IPS-18c (cell line): ENCODE results near the gene PPP4C.
"Not testable (repeated sequence)": the region's sequence is repeated elsewhere in the genome, so short reads cannot be mapped to it uniquely, and the experiment has no call there.

ENCODE experiments used
- H3K4me3 ChIP-seq: 2 replicates; pipeline ENCODE4 v1.7.0; 2013; ENCODE audit warnings: low read depth, mild to moderate bottlenecking, low read length, moderate library complexity; ENCODE audit not compliant: insufficient read depth
- H3K9me3 ChIP-seq: one replicate; pipeline ENCODE4 v1.6.1; 2013; ENCODE audit warnings: mild to moderate bottlenecking, low read length, moderate library complexity; ENCODE audit not compliant: control insufficient read depth, insufficient read depth

Gene PPP4C

DNA sequence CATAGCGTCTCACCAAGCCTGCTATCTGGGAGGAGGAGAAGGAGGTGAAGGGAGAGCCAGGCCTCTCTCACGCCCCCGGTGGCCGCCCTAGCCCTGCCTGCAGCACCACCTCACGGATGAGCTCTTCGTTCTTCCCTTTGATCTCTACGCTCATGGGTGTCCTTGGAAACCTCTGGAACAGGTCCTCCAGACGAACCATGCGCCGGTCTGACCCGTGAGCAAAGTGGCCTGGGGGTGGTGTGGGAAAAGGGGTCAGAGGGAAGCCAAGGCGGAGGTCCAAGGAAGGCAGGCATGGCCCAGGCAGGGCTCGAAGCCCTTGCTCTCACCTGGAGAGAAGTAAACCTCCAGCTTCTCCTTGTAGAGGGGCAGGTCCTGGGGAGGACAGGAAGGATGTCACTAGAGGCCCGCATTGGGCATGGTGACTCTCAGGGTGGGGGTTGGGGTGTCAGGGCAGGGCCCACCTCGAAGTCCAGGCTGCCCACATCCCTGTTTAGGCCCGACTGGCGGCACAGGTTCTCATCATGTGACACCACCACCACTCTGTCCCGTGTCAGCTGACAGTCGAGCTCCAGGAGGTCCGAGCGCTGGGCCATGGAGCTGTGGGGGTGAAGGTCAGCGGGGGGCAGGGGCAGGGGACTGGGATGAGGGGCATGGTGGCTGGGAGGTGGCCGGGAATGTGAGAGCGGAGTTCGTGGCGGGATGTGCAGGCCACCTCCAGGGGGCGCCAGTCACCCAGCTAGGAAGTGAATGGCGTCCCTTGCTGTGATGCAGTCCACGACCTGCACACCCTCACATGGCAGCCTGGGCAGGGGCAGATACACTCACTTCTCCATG, 36.6 kb downstream of the PPP4C start:
- Histone ChIP-seq H3K4me3 (no peak overlapping the region), H3K9me3 (no peaks in the 10 kb centered on the region)

DNA sequence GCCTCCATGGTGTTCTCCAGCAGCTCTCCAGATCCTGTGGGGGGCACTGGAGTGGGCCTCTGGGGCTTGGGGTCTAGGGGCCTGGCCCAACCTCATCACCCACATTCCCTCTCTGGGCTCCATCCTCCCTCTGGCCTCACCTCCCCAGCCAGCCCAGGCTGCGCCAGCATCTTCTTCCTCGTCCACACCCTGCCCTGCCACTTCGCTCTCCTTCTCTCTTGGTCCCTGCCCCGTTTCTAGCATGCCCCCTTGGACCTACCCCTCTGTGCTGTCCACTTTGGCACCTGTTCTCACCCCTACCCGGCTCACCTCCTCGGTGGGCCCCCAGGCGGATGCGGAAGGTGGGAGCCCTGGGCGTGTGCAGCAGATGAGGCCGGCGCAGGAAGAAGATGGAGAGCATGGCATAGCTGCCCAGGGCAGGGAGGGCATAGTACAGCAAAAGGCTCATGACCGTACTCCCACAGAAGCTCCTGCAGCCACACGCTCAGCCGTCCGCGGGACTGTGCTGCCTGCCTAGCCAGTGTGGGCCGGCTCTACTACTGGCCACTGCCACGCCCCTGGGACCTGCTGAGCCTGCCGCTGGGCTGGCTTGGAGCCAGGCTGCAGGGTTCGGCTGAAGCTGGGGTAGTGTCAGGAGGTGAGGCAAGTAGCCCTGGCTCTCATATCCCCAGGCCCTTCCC, 37.4 kb downstream of the PPP4C start, which contains the start of gene GDPD3:
TSS of gene GDPD3 (minus strand) at position 507 of the 680 bp plus-strand sequence. CDS start at position 448, 59 bp downstream.
- Histone ChIP-seq H3K4me3 (no peak within 1 kb of the TSS; the same call in 1 of the 2 replicates), H3K9me3 (no peaks in the 10 kb centered on the region)

DNA sequence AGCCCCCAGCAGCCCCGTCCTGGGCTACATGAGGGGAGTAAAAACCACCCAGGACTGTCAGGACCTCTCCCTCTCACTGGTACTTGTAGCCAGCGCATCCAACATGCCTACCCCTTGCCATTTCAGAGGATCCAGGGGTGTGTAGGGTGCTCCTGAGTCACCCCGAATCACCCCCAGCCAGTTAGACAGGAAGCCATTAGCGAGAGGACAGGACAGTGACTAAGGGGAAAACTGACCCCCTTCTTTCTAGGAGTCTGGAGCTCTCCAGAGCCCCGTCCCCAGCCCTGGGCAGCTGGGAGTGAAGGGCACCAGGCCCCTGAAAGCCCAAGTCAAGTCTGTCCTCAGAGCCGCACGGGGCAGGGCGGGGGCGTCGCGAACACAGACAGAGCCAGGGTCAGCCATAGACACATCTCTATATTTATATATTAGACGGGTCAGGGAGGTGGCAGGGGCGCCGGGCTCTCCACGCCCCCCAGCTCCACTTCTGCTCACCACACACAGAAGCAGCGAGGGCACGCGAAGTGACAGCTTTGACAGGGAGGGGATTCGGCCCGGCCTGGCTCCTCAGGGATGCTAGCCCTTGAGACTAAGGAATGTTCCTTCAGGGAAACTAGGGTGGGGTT, 38.0 kb downstream of the PPP4C start:
- Histone ChIP-seq H3K9me3 (no peaks in the 10 kb centered on the region), H3K4me3 (no peak overlapping the region; the same call in 1 of the 2 replicates)

DNA sequence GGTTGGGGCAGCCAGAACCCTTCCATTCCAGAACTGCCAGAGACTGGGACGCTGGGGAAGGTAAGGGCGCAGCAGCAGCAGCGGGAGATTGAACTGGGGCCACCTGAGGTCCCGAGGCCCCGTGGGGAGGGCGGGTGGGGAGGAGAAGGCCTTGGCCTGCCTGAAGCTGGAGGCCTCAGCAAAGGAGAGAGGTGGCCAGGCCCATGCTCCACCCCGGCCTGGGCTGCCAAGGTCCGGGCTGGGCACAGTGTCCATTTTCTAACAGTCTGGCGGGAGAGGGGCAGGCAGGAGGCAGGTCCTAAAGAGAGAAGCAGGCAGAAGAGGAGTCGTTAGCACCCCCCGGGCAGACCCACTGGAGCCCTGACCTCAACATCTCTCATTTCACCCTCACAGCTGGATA, 38.6 kb downstream of the PPP4C start:
- no peaks in the 10 kb centered on the region for H3K9me3 ChIP-seq
- no peak overlapping the region for H3K4me3 ChIP-seq

DNA sequence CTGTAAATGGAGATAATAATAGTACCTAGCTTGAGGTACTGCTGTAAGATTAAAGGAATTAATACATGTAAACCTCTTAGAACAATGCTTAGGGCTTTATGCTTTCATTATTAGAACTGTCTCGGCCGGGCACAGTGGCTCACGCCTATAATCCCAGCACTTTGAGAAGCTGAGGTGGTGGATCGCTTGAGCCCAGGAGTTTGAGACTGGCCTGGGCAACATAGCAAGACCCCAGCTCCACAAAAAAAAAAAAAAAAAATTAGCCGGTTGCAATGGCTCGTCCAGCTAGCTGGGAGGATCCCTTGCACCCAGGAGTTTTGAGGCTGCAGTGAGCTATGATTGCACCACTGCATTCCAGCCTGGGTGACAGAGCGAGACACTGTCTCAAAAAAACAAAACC, 39.0 kb downstream of the PPP4C start:
- not testable (repeated sequence) for H3K4me3 ChIP-seq, H3K9me3 ChIP-seq

DNA sequence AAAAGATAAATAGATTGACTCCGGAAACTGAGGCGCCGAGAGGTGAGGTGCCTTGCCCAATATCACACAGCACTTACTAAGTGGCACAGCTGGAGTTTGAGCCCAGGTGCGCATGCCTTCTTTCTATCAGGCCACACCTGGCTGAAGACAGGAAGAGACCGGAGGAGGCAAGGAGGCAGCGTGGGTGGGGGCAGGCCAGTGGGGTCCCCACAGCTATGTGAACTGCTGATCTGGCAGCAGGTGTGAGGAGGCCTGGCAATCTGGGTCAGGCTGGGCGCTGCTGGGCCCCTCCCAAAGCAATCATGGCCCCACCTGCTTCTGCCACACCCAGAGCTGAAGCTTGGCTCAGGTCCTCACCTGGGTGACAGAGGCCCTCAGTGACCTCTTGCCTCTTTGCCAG, 39.4 kb downstream of the PPP4C start:
- Histone ChIP-seq H3K4me3 (no peak overlapping the region), H3K9me3 (no peaks in the 10 kb centered on the region)

DNA sequence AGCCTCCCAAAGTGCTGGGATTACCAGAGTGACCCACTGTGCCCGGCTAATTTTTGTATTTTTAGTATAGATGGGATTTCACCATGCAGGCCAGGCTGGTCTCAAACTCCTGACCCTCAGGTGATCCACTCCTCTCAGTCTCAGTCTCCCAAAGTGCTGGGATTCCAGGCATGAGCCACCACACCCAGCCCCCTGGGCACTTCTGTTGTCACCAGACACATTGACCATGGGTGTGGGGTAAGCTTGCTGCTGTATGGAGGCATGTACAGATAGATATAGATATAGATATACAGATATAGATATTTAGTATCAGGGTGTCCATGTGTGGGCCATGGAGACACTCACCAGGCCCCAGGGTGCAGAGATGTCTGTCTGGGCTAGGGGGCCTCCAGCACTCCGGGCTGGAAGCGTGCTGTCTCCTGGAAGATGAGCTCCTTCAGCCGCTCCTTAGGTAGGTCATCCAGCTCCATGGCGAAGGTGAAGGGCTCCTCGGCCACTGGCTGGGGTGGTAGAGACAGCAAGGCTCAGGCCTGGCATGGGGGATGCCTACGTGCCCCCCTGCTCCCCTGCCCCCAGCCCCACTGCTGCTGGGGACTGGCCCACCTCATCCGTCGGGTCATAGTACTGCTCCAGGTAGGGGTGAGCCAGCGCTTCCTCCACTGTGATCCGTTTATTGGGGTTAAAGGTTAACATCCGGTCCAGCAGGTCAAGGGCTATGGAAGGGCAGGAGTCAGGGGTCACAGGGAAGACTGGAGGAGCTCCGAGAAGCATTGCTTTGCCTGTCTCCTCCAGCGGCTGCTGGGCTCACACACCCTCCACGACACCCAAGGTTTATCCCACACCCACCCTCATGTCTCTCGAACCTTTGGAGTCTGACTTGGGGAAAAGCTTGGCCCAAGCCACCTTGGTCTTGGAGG, 40.8 kb downstream of the PPP4C start:
- H3K4me3 ChIP-seq: no peak overlapping the region
- no peaks in the 10 kb centered on the region for H3K9me3 ChIP-seq

DNA sequence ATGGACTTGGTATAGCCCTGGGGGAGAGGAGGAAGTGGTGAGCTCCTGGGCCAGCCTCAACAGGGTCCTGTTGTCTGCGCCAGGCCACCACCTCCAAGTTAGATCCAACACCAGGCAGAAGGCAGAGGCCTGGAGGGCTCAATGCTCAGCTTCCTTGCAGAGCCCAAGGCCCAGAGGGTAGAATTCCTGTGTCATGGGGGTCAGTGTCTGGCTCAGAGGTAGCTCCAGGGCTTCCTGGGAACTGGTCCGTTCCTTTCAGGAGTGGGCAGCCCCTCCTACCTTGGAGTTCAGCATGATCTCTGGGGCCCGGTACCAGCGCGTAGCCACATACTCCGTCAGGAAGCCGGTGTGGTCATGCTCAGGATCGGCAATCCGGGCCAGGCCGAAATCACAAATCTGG, 42.0 kb downstream of the PPP4C start:
- no peaks in the 10 kb centered on the region for H3K9me3 ChIP-seq

DNA sequence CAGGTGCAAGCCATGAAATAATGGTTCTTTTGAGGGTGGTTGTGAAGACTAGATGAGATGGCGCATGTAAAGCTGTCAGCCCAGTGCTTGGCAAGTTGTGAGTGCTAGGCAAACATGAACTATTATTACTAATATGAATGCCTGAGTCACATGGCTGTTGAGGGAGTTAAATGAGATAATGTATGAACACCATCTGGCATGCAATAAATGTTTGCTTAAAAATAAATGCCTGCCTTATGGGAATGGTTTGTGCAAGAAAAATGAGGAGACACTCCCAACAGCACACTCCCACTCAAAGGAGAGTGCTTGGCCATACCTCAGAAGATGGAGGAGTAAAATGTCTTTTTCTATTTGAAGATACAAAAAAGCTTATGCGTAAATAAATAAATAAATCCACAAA, 43.6 kb downstream of the PPP4C start:
- H3K9me3 ChIP-seq: no peaks in the 10 kb centered on the region
- no peak overlapping the region for H3K4me3 ChIP-seq

More for the DNA sequence above, 42.0 kb downstream of the PPP4C start:
- H3K4me3 ChIP-seq: no peak overlapping the region

DNA sequence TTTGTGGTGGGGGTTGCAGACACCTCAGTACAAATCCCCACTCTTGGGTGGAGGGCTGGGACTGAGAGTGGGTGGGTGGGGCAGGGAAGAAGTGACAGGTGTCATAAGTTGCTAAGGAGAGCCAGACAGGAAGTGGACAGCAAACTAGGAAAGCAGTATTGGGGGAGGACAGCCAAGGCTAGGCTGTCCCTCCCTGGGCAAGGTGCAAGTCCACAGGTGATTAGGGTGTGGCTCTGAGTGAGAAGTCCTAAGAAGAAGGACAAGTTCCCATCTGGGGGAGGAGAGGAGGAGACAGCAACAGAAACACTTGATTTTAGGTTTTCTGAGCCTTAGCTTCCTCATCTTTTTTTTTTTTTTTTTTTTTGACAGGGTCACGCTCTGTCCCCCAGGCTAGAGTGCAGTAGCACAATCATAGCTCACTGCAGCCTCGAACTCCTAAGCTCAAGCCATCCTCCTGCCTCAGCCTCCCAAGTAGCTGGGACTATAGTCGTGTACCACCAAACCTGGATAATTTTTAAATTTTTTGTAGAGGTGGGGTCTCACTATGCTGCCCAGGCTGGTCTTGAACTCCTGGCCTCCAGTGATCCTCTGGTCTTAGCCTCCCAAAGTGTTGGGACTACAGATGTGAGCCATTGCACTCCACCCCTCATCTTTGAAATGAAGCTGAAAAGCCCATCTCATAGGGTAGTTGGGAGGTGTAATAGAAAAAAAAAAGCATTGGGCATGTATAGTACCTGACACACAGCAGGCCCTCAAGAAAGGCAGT, 44.7 kb downstream of the PPP4C start:
- no peaks in the 10 kb centered on the region for H3K9me3 ChIP-seq
- no peak overlapping the region for H3K4me3 ChIP-seq

DNA sequence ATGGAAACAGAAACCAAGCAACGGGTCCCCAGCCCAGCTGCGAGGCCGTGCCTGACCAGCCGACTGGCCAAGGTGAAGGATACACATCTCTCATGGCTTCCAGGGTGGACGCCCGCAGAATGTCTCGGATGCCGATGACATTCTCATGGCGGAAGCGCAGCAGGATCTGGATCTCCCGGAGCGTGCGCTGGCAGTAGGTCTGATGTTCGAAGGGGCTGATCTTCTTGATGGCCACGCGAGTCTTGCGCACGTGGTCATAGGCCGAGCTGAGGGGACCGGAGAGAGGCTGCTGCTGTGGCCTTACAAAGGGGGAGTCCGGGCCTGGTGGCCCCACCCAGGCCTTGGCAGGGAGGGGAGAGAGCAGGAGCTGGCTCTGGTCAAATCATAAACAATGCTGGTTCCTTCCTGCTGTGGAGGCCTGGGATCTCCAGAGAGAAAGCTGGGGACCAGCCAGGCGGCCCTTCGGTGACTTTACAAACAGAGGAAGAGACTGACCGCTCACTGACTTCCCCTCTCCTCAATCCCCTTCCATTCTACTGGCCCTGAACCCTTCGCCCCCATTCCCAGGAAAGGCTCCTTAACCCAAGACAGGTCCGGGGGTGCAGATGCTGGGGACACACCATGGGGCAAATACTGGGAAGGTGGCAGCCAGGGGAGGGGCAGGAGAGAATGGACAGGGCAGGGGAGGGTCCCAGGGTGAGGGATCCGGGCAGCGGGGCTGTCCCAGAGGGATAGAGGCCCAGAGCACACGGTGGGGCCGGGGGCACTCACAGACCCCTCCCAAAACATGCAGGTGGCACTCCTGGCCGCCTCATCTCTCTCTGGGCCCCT, 46.2 kb downstream of the PPP4C start:
- peak overlapping the region; percentile 74 for H3K4me3 ChIP-seq
- no peaks in the 10 kb centered on the region for H3K9me3 ChIP-seq

DNA sequence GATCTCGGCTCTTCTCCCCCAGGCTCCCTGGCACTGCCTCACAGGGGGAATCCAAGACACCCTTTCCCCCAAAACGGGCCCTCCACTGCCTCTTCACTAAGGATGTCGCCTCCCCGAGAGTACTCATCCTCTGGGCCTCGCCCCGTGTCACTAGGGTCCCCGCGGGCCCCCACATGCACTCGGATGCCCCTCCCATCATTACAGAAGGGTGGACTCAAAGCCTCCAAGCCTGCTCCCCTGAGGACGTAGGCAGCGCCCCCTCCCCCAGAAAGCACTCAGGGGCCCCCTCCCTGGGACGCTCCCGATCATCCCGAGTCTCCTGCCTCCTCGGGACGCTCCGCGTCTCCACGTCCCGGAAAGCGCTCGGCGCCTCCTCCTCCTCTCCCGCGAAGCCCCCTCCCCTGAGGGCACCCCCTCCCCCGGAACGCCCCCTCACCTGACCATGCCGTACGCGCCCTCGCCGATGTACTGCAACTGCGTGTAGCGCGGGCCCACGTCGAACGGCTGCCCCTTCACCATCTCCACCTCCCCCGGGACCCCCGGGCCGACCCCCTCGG, 46.9 kb downstream of the PPP4C start:
- H3K9me3 ChIP-seq: no peaks in the 10 kb centered on the region
- peak overlapping the region; percentile 74 for H3K4me3 ChIP-seq

DNA sequence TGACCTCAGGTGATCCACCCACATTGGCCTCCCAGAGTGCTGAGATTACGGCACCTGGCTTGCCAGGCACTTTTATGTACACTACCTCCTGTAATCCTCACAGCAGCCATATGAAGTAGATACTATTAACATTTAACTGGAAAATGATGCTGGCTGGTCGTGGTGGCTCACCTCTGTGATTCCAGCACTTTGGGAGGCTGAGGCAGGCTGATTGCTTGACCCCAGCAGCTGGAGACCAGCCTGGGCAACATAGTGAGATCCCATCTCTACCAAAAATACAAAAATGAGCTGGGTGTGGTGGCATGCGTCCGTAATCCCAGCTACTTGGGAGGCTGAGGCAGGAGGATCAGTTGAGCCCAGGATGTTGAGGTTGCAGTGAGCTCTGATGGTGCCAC, 49.2 kb downstream of the PPP4C start:
- H3K4me3 ChIP-seq: no peak overlapping the region
- no peaks in the 10 kb centered on the region for H3K9me3 ChIP-seq

DNA sequence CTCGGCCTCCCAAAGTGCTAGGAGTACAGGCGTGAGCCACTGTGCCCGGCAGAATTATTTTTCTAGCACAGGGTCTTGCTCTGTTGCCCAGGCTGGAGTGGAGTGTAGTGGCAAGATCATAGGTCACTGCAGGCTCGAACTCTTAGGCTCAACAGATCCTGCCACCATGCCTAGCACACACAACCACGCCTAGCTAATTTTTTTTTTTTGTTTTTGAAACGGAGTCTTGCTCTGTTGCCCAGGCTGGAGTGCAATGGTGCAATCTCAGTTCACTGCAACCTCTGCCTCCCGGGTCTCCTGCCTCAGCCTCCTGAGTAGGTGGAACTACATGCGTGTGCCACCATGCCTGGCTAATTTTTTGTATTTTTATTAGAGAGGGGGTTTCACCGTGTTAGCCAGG, 49.9 kb downstream of the PPP4C start:
- not testable (repeated sequence) for H3K9me3 ChIP-seq, H3K4me3 ChIP-seq

DNA sequence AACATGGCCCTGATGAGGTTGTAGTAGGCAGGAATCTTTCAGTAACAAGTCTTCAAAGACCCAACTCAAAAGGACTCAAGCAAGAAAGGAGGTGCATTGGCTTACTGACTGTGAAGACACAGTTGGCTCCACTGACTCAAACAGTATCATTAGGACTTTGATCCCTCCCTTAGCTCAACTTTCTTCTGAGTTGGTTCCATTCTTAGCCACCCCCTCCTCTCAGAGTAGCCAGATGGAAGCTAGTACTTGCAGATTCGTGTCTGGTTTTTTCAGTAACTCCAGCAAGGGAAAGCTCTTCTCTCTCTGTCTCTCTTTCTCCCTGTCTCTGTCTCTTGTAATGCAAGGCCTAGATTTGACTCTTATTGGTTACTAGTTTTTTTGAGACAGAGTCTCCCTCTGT, 52.2 kb downstream of the PPP4C start:
- H3K9me3 ChIP-seq: no peaks in the 10 kb centered on the region
- H3K4me3 ChIP-seq: no peak overlapping the region
